Measurements from ENCODE around the gene PYGO2. TPM values are rescaled to one million over a fixed set of nuclear protein-coding genes. Genes with fewer than 3 reads are reported as not detected.

PYGO2 gene
- total RNA-seq, 1 donor from 2014 or later, result 7.4 TPM

GRCh38 chr1:154925335-154926170 is 36.0 kb downstream of the PYGO2 start:
- FAIRE-seq, result peak; percentile 81
- Histone ChIP-seq H3K36me3 (ENCODE audit: control insufficient read depth, insufficient read depth, low read length) (peaks cover 5% of the 10 kb centered on the region), H3K4me3 (ENCODE audit: low read depth, low read length) (no peak overlapping the region), H3K27me3 (ENCODE audit: control insufficient read depth, insufficient read depth, low read length) (no peaks in the 10 kb centered on the region)
- DNase-seq (ENCODE audit: low read depth), result peak; percentile 69
- TF ChIP-seq CTCF (IDR thresholded peaks at IDR 0.05; ENCODE audit: insufficient read depth, low read length, severe bottlenecking), result no peak

GRCh38 chr1:154923695-154924094 is 37.9 kb downstream of the PYGO2 start:
- H3K36me3 ChIP-seq (ENCODE audit: control insufficient read depth, insufficient read depth, low read length), result peaks cover 2% of the 10 kb centered on the region
- TF ChIP-seq CTCF (IDR thresholded peaks at IDR 0.05; ENCODE audit: insufficient read depth, low read length, severe bottlenecking), result no peak
- FAIRE-seq, result no peak

GRCh38 chr1:154913273-154913672 is 48.3 kb downstream of the PYGO2 start:
- no peaks in the 10 kb centered on the region for H3K36me3 ChIP-seq (ENCODE audit: control insufficient read depth, insufficient read depth, low read length)
- no peak overlapping the region for H3K4me3 ChIP-seq (ENCODE audit: low read depth, low read length)
- FAIRE-seq (no peak), DNase-seq (ENCODE audit: low read depth) (no peak)
- no peak for TF ChIP-seq CTCF (IDR thresholded peaks at IDR 0.05; ENCODE audit: insufficient read depth, low read length, severe bottlenecking)
- H3K27me3 ChIP-seq (ENCODE audit: control insufficient read depth, insufficient read depth, low read length), result no peaks in the 10 kb centered on the region

More at GRCh38 chr1:154923695-154924094, 37.9 kb downstream of the PYGO2 start:
- H3K27me3 ChIP-seq (ENCODE audit: control insufficient read depth, insufficient read depth, low read length), result no peaks in the 10 kb centered on the region
- DNase-seq (ENCODE audit: low read depth), result no peak
- no peak overlapping the region for H3K4me3 ChIP-seq (ENCODE audit: low read depth, low read length)

GRCh38 chr1:154912755-154913154 is 48.8 kb downstream of the PYGO2 start:
- H3K27me3 ChIP-seq (ENCODE audit: control insufficient read depth, insufficient read depth, low read length), result no peaks in the 10 kb centered on the region
- H3K4me3 ChIP-seq (ENCODE audit: low read depth, low read length), result no peak overlapping the region
- FAIRE-seq (no peak), DNase-seq (ENCODE audit: low read depth) (no peak)
- TF ChIP-seq CTCF (IDR thresholded peaks at IDR 0.05; ENCODE audit: insufficient read depth, low read length, severe bottlenecking), result no peak
- no peaks in the 10 kb centered on the region for H3K36me3 ChIP-seq (ENCODE audit: control insufficient read depth, insufficient read depth, low read length)

GRCh38 chr1:154911691-154912550 is 49.7 kb downstream of the PYGO2 start:
- no peak overlapping the region for H3K4me3 ChIP-seq (ENCODE audit: low read depth, low read length)
- no peak for TF ChIP-seq CTCF (IDR thresholded peaks at IDR 0.05; ENCODE audit: insufficient read depth, low read length, severe bottlenecking)
- FAIRE-seq (peak; percentile 60), DNase-seq (ENCODE audit: low read depth) (no peak)
- no peaks in the 10 kb centered on the region for H3K36me3 ChIP-seq (ENCODE audit: control insufficient read depth, insufficient read depth, low read length)
- H3K27me3 ChIP-seq (ENCODE audit: control insufficient read depth, insufficient read depth, low read length), result no peaks in the 10 kb centered on the region
